Prostate gland (tissue), 2 donors: ENCODE data around the gene SLC38A3.

Experiments
- POLR2A ChIP-seq: fragments of 450-650 bp; IDR thresholded peaks from one replicate; pipeline ENCODE4 v1.6.1; 2016; ENCODE audit warnings: antibody characterized with exemption, mild to moderate bottlenecking
- POLR2AphosphoS5 ChIP-seq: sonication (generic); formaldehyde crosslinking; IDR thresholded peaks from one replicate; pipeline ENCODE4 v1.6.1; 2017; ENCODE audit warnings: antibody characterized with exemption
- TF ChIP-seq, protein P1 (sequence below), 4 experiments: fragments of 200-600 bp in 2 of 4; fragments of 450-650 bp in 2 of 4; sonication (generic) in 2 of 4; IDR thresholded peaks; 1 replicate in 3 of 4; 2 replicates in 1 of 4; pipeline ENCODE4 v1.5.1; 2016 to 2019; ENCODE audit warnings: antibody characterized with exemption in 4 of 4, mild to moderate bottlenecking in 2 of 4, moderate library complexity in 2 of 4

DNA sequence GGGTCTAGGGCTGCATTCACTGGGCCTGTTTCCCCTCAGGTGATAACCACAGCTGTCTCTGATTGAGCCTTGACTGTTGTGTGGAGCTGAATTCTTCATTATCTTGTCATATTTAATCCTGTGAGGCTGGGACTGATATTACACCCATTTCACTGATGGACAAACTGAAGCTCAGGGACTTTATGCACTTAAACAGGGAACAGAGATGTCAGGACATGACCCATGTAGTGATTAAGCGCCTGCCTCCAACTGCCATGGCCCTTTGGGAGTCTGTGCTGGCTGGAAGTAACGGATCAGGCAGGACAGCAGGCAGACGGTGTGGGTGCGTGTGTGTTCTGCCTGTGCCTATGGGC, 38.4 kb downstream of the SLC38A3 start:
- TF ChIP-seq, protein P1, sequence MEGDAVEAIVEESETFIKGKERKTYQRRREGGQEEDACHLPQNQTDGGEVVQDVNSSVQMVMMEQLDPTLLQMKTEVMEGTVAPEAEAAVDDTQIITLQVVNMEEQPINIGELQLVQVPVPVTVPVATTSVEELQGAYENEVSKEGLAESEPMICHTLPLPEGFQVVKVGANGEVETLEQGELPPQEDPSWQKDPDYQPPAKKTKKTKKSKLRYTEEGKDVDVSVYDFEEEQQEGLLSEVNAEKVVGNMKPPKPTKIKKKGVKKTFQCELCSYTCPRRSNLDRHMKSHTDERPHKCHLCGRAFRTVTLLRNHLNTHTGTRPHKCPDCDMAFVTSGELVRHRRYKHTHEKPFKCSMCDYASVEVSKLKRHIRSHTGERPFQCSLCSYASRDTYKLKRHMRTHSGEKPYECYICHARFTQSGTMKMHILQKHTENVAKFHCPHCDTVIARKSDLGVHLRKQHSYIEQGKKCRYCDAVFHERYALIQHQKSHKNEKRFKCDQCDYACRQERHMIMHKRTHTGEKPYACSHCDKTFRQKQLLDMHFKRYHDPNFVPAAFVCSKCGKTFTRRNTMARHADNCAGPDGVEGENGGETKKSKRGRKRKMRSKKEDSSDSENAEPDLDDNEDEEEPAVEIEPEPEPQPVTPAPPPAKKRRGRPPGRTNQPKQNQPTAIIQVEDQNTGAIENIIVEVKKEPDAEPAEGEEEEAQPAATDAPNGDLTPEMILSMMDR (IDR thresholded peaks at IDR 0.05): no peak
- TF ChIP-seq POLR2AphosphoS5 (no peak), POLR2A (no peak)
